NT2/D1 (cell line): ENCODE measurements around the gene DNMT3A.

Experiments
- SUZ12 ChIP-seq: IDR thresholded peaks from 2 replicates; pipeline ENCODE4 v1.6.1; 2011; ENCODE audit not compliant: insufficient read length, insufficient read depth; ENCODE audit errors: extremely low read depth
- YY1 ChIP-seq: IDR thresholded peaks from 2 replicates; pipeline ENCODE4 v1.6.1; 2011; ENCODE audit not compliant: insufficient read length, insufficient read depth
- ZNF274 ChIP-seq: IDR thresholded peaks from 2 replicates; pipeline ENCODE4 v1.6.1; 2011; ENCODE audit warnings: mild to moderate bottlenecking, low read depth, low read length

DNA sequence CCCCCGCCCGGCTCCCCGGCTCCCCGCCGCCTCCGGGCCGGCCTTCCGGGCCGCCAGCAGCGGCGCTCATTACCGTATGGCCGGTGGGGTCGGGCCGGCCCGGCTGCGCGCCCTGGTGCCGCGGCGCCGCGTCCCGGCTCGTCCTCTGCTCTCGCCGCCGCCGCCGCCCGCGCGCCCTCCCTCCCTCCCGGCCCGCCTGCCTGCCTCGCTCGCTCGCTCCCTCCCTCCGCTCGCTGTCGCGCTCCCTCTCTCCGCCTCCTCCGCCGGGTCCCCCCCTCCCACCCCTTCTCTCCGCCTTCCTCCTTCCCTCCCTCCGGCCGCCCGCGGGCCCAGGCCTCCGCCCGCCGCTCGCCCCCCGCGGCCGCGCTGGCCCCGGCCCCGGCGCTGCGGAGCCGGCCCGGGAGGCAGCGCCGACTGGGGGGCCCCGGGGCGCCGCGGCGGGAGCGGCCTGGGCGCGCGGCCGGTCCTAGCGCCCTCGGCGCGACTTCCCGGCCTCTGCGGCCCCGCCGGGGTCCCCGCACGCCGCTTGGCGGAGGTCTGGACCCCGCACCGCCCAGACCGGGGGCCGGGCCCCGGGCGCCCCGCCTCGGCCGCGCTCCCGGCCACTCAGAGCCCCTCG, at the start of gene DNMT3A:
- TF ChIP-seq YY1 (no peak), SUZ12 (no peak), ZNF274 (no peak)
